Stimulated activated CD4-positive, alpha-beta T cell treated with anti-CD3 and anti-CD28 coated beads, TNF-alpha, amount 100 ng/mL, for 48 hours (primary cell): ENCODE results near the gene USP17L19.
"Not testable (repeated sequence)": the region's sequence is repeated elsewhere in the genome, so short reads cannot be mapped to it uniquely, and the experiment has no call there.

Source experiments
- DNase-seq, 3 donors: peaks; one replicate each; pipeline ENCODE4 v3.0.0-alpha.2; 2020; ENCODE audit warnings: low read depth in 3 of 3

Gene USP17L19, protein sequence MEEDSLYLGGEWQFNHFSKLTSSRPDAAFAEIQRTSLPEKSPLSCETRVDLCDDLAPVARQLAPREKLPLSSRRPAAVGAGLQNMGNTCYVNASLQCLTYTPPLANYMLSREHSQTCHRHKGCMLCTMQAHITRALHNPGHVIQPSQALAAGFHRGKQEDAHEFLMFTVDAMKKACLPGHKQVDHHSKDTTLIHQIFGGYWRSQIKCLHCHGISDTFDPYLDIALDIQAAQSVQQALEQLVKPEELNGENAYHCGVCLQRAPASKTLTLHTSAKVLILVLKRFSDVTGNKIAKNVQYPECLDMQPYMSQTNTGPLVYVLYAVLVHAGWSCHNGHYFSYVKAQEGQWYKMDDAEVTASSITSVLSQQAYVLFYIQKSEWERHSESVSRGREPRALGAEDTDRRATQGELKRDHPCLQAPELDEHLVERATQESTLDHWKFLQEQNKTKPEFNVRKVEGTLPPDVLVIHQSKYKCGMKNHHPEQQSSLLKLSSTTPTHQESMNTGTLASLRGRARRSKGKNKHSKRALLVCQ

GRCh38 chr4:9253078-9253477, at the start of gene USP17L19:
USP17L19 (plus strand) TSS chr4:9253378; CDS start chr4:9253378, 0 bp downstream.
- not testable (repeated sequence) for DNase-seq

DNA sequence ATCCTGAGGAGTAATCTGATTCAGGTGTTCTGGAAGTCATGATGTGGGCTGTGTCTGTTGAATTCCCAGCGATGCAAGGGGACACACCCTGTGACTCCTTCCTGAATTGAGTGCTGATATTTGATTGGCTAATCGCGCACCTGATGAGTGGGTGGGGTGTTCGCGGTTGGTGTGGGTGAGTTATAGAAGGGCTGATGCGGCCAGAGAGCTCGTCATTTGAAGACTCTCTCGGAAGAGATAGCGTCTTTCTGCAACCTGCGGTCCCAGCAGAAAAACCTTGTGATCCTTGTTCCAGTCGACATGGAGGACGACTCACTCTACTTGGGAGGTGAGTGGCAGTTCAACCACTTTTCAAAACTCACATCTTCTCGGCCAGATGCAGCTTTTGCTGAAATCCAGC, 42.8 kb upstream of the USP17L19 start, which contains the start of gene USP17L10:
Gene USP17L10 (plus strand): TSS at position 301 of the 400 bp plus-strand sequence. CDS start 0 bp downstream, at position 301.
- DNase-seq, result not testable (repeated sequence)

DNA sequence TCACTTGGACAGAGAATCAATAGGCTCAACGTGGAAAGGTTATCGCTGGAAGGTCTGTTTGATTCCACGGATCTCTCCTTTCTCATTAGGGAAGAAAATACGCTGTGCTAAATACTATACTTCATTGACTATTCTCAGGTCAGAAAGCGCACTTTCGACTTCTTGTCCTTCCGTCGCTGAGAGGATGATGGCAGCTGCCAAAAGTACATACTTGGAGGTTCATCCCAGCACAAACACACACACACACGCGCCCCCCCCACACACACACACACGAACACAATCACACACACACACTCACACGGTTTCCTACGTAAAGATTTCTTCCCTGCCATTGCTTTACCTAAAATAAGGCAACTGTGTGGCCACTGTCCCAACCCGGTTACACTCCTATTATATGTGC, 38.5 kb upstream of the USP17L19 start:
- not testable (repeated sequence) for DNase-seq

DNA sequence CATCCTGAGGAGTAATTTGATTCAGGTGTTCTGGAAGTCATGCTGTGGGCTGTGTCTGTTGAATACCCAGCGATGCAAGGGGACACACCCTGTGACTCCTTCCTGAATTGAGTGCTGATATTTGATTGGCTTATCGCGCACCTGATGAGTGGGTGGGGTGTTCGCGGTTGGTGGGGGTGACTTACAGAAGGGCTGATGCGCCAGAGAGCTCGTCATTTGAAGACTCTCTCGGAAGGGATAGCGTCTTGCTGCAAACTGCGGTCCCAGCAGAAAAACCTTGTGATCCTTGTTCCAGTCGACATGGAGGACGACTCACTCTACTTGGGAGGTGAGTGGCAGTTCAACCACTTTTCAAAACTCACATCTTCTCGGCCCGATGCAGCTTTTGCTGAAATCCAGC, 38.1 kb upstream of the USP17L19 start, which contains the start of gene USP17L11:
Gene USP17L11 (plus strand): TSS at position 301 of the 400 bp plus-strand sequence. CDS start 0 bp downstream, at position 301.
- DNase-seq, result not testable (repeated sequence)

- not testable (repeated sequence) for DNase-seq
Measured at GRCh38 chr4:9219852-9220251, 33.3 kb upstream of the USP17L19 start, which contains the start of gene USP17L12. USP17L12 (plus strand) TSS chr4:9220152; CDS start chr4:9220152, 0 bp downstream.

GRCh38 chr4:9224596-9224995, 28.6 kb upstream of the USP17L19 start, which contains the start of gene USP17L13:
USP17L13 (plus strand) TSS chr4:9224896; CDS start chr4:9224896, 0 bp downstream.
- DNase-seq, result not testable (repeated sequence)

DNA sequence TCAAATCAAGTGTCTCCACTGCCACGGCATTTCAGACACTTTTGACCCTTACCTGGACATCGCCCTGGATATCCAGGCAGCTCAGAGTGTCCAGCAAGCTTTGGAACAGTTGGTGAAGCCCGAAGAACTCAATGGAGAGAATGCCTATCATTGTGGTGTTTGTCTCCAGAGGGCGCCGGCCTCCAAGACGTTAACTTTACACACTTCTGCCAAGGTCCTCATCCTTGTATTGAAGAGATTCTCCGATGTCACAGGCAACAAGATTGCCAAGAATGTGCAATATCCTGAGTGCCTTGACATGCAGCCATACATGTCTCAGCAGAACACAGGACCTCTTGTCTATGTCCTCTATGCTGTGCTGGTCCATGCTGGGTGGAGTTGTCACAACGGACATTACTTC, 22.9 kb upstream of the USP17L19 start:
- DNase-seq, result not testable (repeated sequence)

- not testable (repeated sequence) for DNase-seq
Measured at GRCh38 chr4:9234085-9234484, 19.1 kb upstream of the USP17L19 start, which contains the start of gene USP17L15. USP17L15 (plus strand) TSS chr4:9234385; CDS start chr4:9234385, 0 bp downstream.

GRCh38 chr4:9238461-9238860, 14.7 kb upstream of the USP17L19 start:
- DNase-seq, result not testable (repeated sequence)

DNA sequence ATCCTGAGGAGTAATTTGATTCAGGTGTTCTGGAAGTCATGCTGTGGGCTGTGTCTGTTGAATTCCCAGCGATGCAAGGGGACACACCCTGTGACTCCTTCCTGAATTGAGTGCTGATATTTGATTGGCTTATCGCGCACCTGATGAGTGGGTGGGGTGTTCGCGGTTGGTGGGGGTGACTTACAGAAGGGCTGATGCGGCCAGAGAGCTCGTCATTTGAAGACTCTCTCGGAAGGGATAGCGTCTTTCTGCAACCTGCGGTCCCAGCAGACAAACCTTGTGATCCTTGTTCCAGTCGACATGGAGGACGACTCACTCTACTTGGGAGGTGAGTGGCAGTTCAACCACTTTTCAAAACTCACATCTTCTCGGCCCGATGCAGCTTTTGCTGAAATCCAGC, 9.6 kb upstream of the USP17L19 start, which contains the start of gene USP17L17:
Gene USP17L17 (plus strand): TSS at position 301 of the 400 bp plus-strand sequence. CDS start 0 bp downstream, at position 301.
- not testable (repeated sequence) for DNase-seq

- DNase-seq, result not testable (repeated sequence)
Measured at GRCh38 chr4:9247953-9248680, 5.1 kb upstream of the USP17L19 start, which contains the start of gene USP17L18. USP17L18 (plus strand) TSS chr4:9248630; CDS start chr4:9248630, 0 bp downstream.

GRCh38 chr4:9257824-9258223, 4.6 kb downstream of the USP17L19 start, which contains the start of gene USP17L20:
USP17L20 (plus strand) TSS chr4:9258124; CDS start chr4:9258124, 0 bp downstream.
- DNase-seq, result not testable (repeated sequence)

DNA sequence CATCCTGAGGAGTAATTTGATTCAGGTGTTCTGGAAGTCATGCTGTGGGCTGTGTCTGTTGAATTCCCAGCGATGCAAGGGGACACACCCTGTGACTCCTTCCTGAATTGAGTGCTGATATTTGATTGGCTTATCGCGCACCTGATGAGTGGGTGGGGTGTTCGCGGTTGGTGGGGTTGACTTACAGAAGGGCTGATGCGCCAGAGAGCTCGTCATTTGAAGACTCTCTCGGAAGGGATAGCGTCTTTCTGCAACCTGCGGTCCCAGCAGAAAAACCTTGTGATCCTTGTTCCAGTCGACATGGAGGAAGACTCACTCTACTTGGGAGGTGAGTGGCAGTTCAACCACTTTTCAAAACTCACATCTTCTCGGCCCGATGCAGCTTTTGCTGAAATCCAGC, 9.4 kb downstream of the USP17L19 start, which contains the start of gene USP17L21:
Gene USP17L21 (plus strand): TSS at position 301 of the 400 bp plus-strand sequence. CDS start 0 bp downstream, at position 301.
- not testable (repeated sequence) for DNase-seq

DNA sequence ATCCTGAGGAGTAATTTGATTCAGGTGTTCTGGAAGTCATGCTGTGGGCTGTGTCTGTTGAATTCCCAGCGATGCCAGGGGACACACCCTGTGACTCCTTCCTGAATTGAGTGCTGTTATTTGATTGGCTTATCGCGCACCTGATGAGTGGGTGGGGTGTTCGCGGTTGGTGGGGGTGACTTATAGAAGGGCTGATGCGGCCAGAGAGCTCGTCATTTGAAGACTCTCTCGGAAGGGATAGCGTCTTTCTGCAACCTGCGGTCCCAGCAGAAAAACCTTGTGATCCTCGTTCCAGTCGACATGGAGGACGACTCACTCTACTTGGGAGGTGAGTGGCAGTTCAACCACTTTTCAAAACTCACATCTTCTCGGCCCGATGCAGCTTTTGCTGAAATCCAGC, 14.1 kb downstream of the USP17L19 start, which contains the start of gene USP17L22:
Gene USP17L22 (plus strand): TSS at position 301 of the 400 bp plus-strand sequence. CDS start 0 bp downstream, at position 301.
- DNase-seq, result not testable (repeated sequence)

DNA sequence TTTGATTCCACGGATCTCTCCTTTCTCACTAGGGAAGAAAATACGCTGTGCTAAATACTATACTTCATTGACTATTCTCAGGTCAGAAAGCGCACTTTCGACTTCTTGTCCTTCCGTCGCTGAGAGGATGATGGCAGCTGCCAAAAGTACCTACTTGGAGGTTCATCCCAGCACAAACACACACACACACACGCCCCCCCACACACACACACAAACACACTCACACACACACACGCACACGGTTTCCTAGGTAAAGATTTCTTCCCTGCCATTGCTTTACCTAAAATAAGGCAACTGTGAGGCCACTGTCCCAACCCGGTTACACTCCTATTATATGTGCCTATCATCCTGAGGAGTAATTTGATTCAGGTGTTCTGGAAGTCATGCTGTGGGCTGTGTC, 18.5 kb downstream of the USP17L19 start:
- not testable (repeated sequence) for DNase-seq
